ENCODE results near the gene CBX2. TPM values are rescaled to one million over a fixed set of nuclear protein-coding genes. Genes with fewer than 3 reads are reported as not detected.

CBX2 gene
- 16.0 and 19.2 TPM in 2 replicates for total RNA-seq

DNA sequence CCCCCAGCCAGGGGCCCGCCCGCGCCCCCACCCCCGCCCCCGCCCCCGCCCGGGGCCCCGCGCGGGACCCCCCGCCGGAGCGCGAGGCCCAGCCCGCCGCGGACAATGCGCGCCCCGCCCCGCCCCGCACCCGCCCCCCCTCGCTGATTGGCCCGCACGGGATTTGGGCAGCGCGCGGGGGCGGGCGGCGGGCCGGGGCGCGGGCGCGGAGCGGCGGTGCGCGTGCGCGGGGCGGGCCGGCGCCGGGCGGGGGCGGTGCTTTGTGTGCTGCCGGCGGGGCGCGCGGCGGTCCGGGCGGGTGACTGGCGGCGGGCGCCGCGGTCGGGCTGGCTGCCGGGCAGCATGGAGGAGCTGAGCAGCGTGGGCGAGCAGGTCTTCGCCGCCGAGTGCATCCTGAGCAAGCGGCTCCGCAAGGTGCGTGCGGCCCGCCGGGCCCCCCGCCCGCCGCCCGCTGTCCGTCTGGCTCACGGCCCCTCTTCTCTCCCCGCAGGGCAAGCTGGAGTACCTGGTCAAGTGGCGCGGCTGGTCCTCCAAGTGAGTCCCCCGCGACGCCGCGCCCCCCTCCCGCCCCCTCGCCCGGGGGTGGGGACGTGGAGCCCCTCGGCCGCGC lies at the start of gene CBX2:
Gene CBX2 (plus strand): TSS at position 255 of the 610 bp plus-strand sequence. CDS start 88 bp downstream, at position 343.

GRCh38 chr17:79730769-79731483 lies 47.0 kb upstream of the CBX2 start, which contains the start of gene ENPP7:
Gene ENPP7 (plus strand): TSS chr17:79730943. CDS start chr17:79731140, 197 bp downstream.

DNA sequence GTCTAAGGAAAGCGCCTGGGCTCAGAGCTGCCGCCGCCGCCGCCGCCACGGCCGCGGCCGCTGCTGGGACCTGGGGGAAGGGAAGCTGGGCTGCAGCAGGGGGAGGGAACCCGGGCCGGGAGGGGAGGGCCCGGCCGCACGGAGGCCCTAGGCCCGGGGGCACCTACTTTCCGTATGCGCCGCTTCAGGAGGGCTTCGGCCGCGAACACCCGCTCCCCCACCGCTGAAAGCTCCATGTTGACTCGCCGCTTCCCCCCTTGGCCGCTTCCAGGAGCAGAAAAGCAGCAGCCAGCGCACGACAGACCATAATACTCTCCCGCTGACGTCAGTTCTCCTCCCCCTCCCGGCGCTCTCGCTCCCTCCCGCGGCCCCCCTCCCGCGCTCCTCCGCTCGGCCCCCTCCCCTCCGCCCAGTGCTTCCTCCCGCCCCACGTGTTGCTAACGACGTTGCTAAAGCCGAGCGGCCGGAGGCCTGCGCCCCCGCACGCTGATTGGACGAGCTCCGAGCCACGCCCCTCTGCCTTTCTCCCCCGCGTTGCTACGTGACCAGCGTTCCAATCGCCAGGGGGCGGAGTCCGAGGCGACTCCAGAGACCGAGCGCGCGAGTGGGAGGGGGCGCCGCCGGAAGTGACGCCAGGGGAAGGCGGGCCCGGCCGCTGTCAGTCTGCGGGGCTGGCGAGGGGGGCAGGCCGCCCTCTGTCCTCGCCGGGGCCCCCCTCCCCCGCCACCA lies 19.0 kb downstream of the CBX2 start, which contains the start of gene CBX8:
Gene CBX8 (minus strand): TSS at position 315 of the 729 bp plus-strand sequence. CDS start 79 bp downstream, at position 236.

Other genes with a start within 250 kb of the CBX2 start
- gene RBFOX3, start 167.1 kb upstream of the CBX2 start, total RNA-seq = 0.10 TPM in 1 of 2 replicates, not detected in the other
- not detected in 2 replicates for gene ENPP7, start 47.2 kb upstream of the CBX2 start, total RNA-seq
- 2.2 and 2.6 TPM in 2 replicates for gene CBX8, start 18.9 kb downstream of the CBX2 start, total RNA-seq
- gene CBX4, start 61.3 kb downstream of the CBX2 start, total RNA-seq = 9.4 and 11.8 TPM in 2 replicates